Prostate gland (tissue), 2 donors: ENCODE results near the gene TMEM198. TPM values are rescaled to one million over a fixed set of nuclear protein-coding genes. Genes with fewer than 3 reads are reported as not detected.

Source experiments
- DNase-seq: peaks from one replicate; pipeline ENCODE4 v3.0.0-alpha.2; 2019; ENCODE audit warnings: low spot score
- H3K27ac ChIP-seq, 2 donors: fragments of 200-600 bp; sonication (generic); 2 replicates each; pipeline ENCODE4 v1.5.1; 2017 to 2019
- H3K27me3 ChIP-seq: fragments of 200-600 bp; sonication (generic); replicated peaks from 2 replicates; pipeline ENCODE4 v1.5.1; 2019; ENCODE audit not compliant: insufficient read depth
- H3K36me3 ChIP-seq, 2 donors: fragments of 200-600 bp; sonication (generic); 1 replicate in 1 of 2; 2 replicates in 1 of 2; pipeline versions ENCODE4 v1.5.1 to v1.8.1; 2017 to 2019
- H3K4me1 ChIP-seq: fragments of 200-600 bp; sonication (generic); replicated peaks from 2 replicates; pipeline ENCODE4 v1.5.1; 2019
- H3K4me3 ChIP-seq, 2 donors: fragments of 200-600 bp; sonication (generic); 2 replicates each; pipeline ENCODE4 v1.5.1; 2017 to 2019
- H3K9me3 ChIP-seq: fragments of 200-600 bp; sonication (generic); 2 replicates; pipeline ENCODE4 v1.5.1; 2017
- CTCF ChIP-seq, 4 experiments: fragments of 200-600 bp in 2 of 4; fragments of 450-650 bp in 2 of 4; sonication (generic) in 2 of 4; IDR thresholded peaks; 1 replicate in 3 of 4; 2 replicates in 1 of 4; pipeline ENCODE4 v1.5.1; 2016 to 2019; ENCODE audit warnings: antibody characterized with exemption in 4 of 4, mild to moderate bottlenecking in 2 of 4, moderate library complexity in 2 of 4
- POLR2A ChIP-seq: fragments of 450-650 bp; IDR thresholded peaks from one replicate; pipeline ENCODE4 v1.6.1; 2016; ENCODE audit warnings: antibody characterized with exemption, mild to moderate bottlenecking
- POLR2AphosphoS5 ChIP-seq: sonication (generic); formaldehyde crosslinking; IDR thresholded peaks from one replicate; pipeline ENCODE4 v1.6.1; 2017; ENCODE audit warnings: antibody characterized with exemption
- WGBS: methylation state at CpG from one replicate; pipeline ENCODE4 v1.1.5; 2018; 5-methylcytosine and 5-hydroxymethylcytosine counted together
- intact Hi-C: fragments of 100-400 bp; cut with DNase I; formaldehyde crosslinking; loops from one replicate; pipeline ENCODE4 v1.14.2; 2022
- microRNA-seq: library from miRNA; unstranded; fragments of <30 nt; microRNA quantifications from one replicate; pipeline ENCODE4, GENCODE V29; 2016
- small RNA-seq, 2 donors: library from RNA; depleted of rRNA; stranded (forward); fragments of <200 nt; gene quantifications; one replicate each; pipeline ENCODE3, GENCODE V24; 2016
- total RNA-seq, 2 donors: library from RNA; depleted of rRNA; stranded (reverse); fragments of >200 nt; gene quantifications; one replicate each; pipeline ENCODE4 v1.1.0, GENCODE V29; 2016

Gene TMEM198
- total RNA-seq, 2 donors from 2014 or later, result 5.7 to 11.5 TPM

- H3K9me3 ChIP-seq, result no peaks in the 10 kb centered on the region
- H3K27ac ChIP-seq, result peak overlapping the region; percentile 82 to 90
- no peak for DNase-seq
- WGBS, result 8% methylated on average over 19 of the region's 19 CpGs
- peak overlapping the region; percentile 50 to 66 for H3K4me3 ChIP-seq
- intact Hi-C loops, result loop anchor here (5.0 kb wide), 1 partner anchor 55 kb away; the partner anchor contains the start of genes CHPF and TMEM198
- H3K36me3 ChIP-seq, result no peaks in the 10 kb centered on the region
- TF ChIP-seq CTCF (IDR thresholded peaks at IDR 0.05), result no peak
- no peak for TF ChIP-seq POLR2AphosphoS5
- TF ChIP-seq POLR2A, result no peak
- H3K4me1 ChIP-seq, result no peaks in the 10 kb centered on the region
- H3K27me3 ChIP-seq, result no peaks in the 10 kb centered on the region
Observed at GRCh38 chr2:219596954-219597551, 53.2 kb downstream of the TMEM198 start.

- intact Hi-C loops, result loop anchor here (5.0 kb wide), 1 partner anchor 55 kb away; the partner anchor contains the start of genes CHPF and TMEM198
- under 1% methylated on average over 57 of the region's 57 CpGs for WGBS
Observed at GRCh38 chr2:219597552-219598307, 53.9 kb downstream of the TMEM198 start, which contains the start of gene STK11IP. Gene STK11IP, plus strand, starts transcription at chr2:219597857. Its CDS starts 263 bp downstream, at chr2:219598120.

GRCh38 chr2:219598308-219599078 is 54.7 kb downstream of the TMEM198 start:
- Histone ChIP-seq H3K4me3 (peak overlapping the region; percentile 50 to 66), H3K9me3 (no peaks in the 10 kb centered on the region), H3K27me3 (no peaks in the 10 kb centered on the region), H3K27ac (peak overlapping the region; percentile 82 to 90), H3K36me3 (no peaks in the 10 kb centered on the region), H3K4me1 (no peaks in the 10 kb centered on the region)
- 24% methylated on average over 9 of the region's 9 CpGs for WGBS
- intact Hi-C loops, result loop anchor here (5.0 kb wide), 1 partner anchor 56 kb away; the partner anchor contains the start of genes CHPF and TMEM198
- TF ChIP-seq POLR2AphosphoS5 (no peak), CTCF (IDR thresholded peaks at IDR 0.05) (no peak), POLR2A (no peak)
- no peak for DNase-seq

More at GRCh38 chr2:219597552-219598307, 53.9 kb downstream of the TMEM198 start, which contains the start of gene STK11IP:
- H3K27me3 ChIP-seq, result no peaks in the 10 kb centered on the region
- no peaks in the 10 kb centered on the region for H3K4me1 ChIP-seq
- DNase-seq, result peak; percentile 96
- H3K9me3 ChIP-seq, result no peaks in the 10 kb centered on the region
- TF ChIP-seq POLR2A (peak; percentile 77), POLR2AphosphoS5 (peak; percentile 89), CTCF (IDR thresholded peaks at IDR 0.05) (peak in 1 of 4 experiments; percentile 0)
- no peaks in the 10 kb centered on the region for H3K36me3 ChIP-seq
- H3K27ac ChIP-seq, result peak within 1 kb of the TSS; percentile 82 to 90
- H3K4me3 ChIP-seq, result peak within 1 kb of the TSS; percentile 50 to 66

Small RNA genes within 50 kb of the gene (microRNA-seq; reads per million reads assigned to microRNA genes)
- gene MIR3132, result not detected

Small RNA genes within 50 kb of the gene (small RNA-seq; reads per million reads assigned to genes)
- gene MIR3132, result 0 to 0.28 reads per million in 2 donors
- 0 reads per million in 2 donors for gene RN7SKP213

Other genes starting within 250 kb of the TMEM198 start
- gene PTPRN, start 234.6 kb upstream of the TMEM198 start, total RNA-seq, result 1 to 10 TPM in 1 of 2 donors, under 1 TPM in 1; 0.09 to 6.6 TPM
- not detected for gene RESP18, start 211.3 kb upstream of the TMEM198 start, total RNA-seq
- 10 to 100 TPM; 54.1 to 82.4 TPM for gene DNPEP, start 156.1 kb upstream of the TMEM198 start, total RNA-seq
- gene DES, start 125.7 kb upstream of the TMEM198 start, total RNA-seq, result 1,000 to 10,000 TPM; 1,584 to 1,742 TPM
- gene SPEG, start 109.2 kb upstream of the TMEM198 start, total RNA-seq, result 10 to 100 TPM; 30.7 to 53.4 TPM
- gene GMPPA, start 45.1 kb upstream of the TMEM198 start, total RNA-seq, result 10 to 100 TPM; 41.2 to 53.8 TPM
- gene ASIC4, start 29.5 kb upstream of the TMEM198 start, total RNA-seq, result under 1 TPM; 0.09 to 0.45 TPM
- 100 to 1,000 TPM; 150 to 819 TPM for gene CHPF, start 219 bp upstream of the TMEM198 start, total RNA-seq
- gene OBSL1, start 27.5 kb downstream of the TMEM198 start, total RNA-seq, result 100 to 1,000 TPM; 142 to 330 TPM
- 100 to 1,000 TPM in 1 of 2 donors, under 1 TPM in 1; 0.96 to 391 TPM for gene INHA, start 28.3 kb downstream of the TMEM198 start, total RNA-seq
- 10 to 100 TPM; 18.3 to 60.3 TPM for gene STK11IP, start 53.8 kb downstream of the TMEM198 start, total RNA-seq
- gene SLC4A3, start 83.6 kb downstream of the TMEM198 start, total RNA-seq, result 10 to 100 TPM in 1 of 2 donors, 1 to 10 TPM in 1; 7.6 to 44.6 TPM